CD4-positive, alpha-beta T cell treated with Interleukin-10 for 1 hour (primary cell): ENCODE data around the gene RGS6.

Source experiments
- DNase-seq: peaks from one replicate; pipeline ENCODE4 v3.0.0-alpha.2; 2020

RGS6 gene

GRCh38 chr14:72416081-72416849 lies 484.0 kb downstream of the RGS6 start:
- DNase-seq, result no peak

DNA sequence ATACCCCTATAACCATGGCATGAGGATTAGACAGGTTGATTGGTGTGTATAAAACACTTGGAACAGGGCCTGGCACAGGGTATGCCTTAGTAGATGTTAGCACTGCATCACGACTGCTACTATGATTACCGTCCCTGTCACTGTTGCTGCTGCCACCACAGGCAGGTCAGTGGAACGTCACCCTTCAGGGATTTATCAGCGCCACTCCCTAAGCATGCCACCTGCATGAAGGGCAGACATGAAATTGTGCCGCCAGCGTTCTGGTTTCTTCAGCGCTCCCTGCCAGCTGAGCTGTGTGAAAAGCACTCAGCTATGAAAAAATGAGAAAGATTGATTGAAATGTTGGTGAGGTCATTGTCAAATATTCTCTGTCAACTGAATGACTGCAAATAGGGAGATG lies 484.7 kb downstream of the RGS6 start:
- no peak for DNase-seq

GRCh38 chr14:72418806-72419205 lies 486.6 kb downstream of the RGS6 start:
- no peak for DNase-seq

- no peak for DNase-seq
These were observed 487.1 kb downstream of the RGS6 start for GRCh38 chr14:72419226-72419775.

- DNase-seq, result peak; percentile 61
These were observed 488.7 kb downstream of the RGS6 start for GRCh38 chr14:72420749-72421474.

- no peak for DNase-seq
These were observed 491.7 kb downstream of the RGS6 start for GRCh38 chr14:72423957-72424356.

GRCh38 chr14:72430457-72430856 lies 498.2 kb downstream of the RGS6 start:
- no peak for DNase-seq

GRCh38 chr14:72432748-72433147 lies 500.5 kb downstream of the RGS6 start:
- DNase-seq, result no peak

DNA sequence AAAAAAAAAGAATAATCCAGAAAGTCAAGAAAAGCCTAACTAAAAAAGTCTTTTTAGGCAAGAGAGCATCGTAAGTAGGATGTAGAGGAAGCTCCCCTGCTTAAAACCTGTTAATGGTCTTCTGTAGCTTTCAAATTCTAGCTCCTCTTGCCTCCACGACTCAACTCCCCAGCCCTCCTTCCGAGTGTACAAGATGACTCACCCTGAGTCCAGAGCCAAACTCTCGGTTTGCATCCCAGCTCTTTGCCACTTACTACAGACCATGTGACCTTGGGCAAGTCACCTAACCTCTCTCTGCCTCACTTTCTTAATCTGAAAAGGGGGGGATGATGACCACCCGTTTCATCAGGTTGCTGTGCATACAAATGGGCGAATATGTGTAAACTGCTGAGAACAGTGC lies 501.3 kb downstream of the RGS6 start:
- DNase-seq, result no peak

- DNase-seq, result no peak
These were observed 502.6 kb downstream of the RGS6 start for GRCh38 chr14:72434856-72435255.

DNA sequence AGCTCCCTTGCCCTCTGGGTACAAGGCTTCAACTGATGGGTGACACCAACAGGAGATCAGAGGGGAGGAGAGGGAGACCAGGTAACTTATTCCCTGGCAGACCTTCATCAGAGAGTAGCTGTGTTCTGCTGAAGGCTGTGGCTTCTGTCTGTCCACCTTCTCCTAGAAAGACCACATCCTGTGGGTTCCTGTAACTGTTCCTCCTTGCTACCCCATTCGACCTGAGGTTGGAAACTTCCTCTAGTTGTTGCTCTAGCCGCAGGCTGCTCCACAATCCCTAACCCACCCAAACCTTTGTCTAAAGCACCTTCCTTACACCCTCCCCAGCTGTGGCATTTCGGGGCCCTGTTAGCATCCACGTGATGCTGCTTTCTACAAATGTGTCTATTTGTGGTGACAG lies 507.5 kb downstream of the RGS6 start:
- DNase-seq, result peak; percentile 10

GRCh38 chr14:72443256-72443655 lies 511.0 kb downstream of the RGS6 start:
- no peak for DNase-seq

GRCh38 chr14:72443991-72444441 lies 511.8 kb downstream of the RGS6 start:
- DNase-seq, result peak; percentile 27

- no peak for DNase-seq
These were observed 512.5 kb downstream of the RGS6 start for GRCh38 chr14:72444701-72445100.

- DNase-seq, result no peak
These were observed 516.0 kb downstream of the RGS6 start for GRCh38 chr14:72448212-72448611.

DNA sequence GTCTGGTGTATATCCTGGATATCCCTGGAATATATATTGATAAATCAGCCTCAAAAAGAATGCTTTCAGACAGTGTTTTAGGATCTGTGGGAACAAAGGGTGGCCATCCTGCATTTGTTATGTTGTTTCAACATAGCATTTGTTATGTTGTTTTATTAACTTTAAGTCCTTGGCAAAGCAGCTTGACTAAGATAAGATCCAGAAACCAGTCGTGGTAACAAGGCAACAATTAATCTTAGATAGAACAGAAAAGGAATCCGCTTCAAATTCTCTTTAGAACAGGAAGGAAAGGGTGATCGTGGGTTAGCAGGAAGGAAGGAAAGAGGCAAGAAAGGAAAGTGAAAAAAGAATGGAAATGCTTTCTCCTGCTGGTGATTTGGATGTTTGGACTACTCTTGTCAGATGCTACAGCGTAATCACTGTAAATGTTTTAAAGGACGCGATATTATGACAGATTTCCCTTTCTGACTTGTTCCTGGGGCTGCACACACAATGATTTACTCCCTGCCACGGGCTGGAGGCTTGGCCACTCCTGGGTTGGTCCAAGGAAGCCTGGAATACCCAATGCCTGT lies 518.3 kb downstream of the RGS6 start:
- DNase-seq, result no peak

DNA sequence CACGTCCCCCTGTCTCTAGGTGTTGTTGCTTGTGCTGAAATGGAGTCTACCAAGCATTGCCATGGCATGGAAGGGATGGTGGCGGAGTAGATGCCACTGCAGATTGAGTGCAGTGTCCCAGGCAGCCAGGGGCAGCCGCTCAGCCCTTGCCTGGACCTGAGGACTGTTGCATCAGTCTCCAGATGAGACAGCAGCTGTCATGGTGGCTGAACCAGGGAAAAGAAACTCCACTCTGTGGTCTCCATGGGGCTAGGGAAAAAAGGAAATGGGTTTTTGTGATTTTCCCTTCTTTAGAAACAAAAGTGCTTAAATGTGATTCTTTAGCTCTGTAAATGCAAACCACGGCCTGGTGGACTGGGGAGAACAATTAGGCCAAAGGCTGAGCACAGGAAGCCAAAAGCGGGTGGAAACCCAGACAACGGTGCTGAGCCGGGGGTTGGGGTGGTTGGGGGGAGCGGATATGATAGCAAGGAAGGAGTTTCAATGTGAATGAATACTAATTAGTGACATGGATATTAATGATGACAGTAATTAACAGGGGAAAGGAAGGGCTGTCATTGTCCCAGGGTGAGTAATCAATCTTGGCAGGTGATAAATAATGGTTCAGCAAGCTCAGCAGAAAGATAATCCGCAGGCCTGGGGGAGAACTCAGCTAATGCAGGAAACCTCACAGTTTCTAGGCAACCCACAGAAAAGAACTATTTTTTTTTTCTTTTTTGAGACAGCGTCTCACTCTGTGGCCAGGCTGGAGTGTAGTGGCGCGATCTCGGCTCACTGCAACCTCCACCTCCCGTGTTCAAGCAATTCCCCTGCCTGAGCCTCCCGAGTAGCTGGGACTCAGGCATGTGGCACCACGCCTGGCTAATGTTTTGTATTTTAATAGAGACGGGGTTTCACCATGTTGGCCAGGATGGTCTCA lies 519.1 kb downstream of the RGS6 start:
- DNase-seq, result peak; percentile 61

DNA sequence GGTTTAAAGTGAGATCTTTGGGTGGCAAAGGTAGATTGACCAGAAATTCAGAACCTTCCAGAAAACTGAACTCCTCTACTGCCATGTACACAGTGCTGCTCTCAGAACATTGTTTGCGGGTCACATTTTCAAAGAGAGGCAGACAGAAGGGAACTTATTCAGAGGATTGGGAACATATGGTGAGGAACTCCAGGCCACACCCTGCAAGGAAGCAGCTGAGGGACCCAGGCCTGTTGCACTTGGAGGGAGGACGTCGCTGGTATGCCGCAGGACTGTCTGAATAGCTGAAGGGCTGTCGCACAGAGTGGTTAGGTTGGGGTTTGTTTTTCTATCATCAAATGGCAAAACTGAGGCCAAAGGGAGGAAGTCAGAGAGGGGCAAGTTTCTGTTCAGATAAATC lies 520.5 kb downstream of the RGS6 start:
- no peak for DNase-seq

- DNase-seq, result no peak
These were observed 522.3 kb downstream of the RGS6 start for GRCh38 chr14:72454388-72455160.

- DNase-seq, result no peak
These were observed 525.4 kb downstream of the RGS6 start for GRCh38 chr14:72457641-72458040.

DNA sequence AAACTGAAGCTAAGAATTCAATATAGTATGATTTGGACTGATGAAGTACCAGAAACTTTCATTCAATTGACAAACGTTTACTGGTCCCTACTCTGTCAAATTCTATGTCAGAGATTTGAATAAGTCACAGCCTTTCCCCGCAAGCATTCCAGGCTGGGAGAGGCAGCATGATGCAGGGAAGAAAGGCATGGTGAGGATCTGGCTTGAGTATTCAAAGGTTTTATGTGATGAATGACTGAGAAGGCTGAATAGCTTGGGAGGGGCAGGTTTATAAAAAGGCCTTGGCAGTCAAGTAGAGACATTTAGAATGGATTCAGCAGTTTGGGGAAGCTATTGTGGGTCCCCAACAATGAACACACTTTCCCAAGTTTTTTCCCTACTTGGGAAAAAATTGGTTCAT lies 529.8 kb downstream of the RGS6 start:
- DNase-seq, result no peak
